ENCODE measurements around the gene RPS6KA5.

DNA sequence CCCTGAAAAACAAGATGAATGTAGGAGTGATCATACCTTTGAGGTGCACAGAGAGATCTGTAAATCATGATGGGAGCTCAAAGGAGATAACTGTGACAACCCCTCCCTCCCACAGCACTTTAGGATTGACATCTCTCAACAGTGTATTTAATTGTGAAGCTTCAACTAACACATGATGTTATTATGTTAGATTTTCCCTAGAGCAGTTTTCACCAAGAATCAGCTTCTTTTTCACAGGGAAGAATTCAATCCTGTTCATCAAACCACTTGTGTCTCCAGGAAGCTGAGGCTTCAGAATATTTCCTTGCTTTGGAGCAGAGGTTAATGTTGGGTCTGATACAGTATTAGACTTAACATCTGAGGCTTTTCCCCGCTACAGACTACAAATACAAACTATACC is 11.8 kb downstream of the RPS6KA5 start:
- TF ChIP-seq CHD2 (IDR thresholded peaks at IDR 0.05; ENCODE audit: low read depth, low read length), result no peak
- no peak for TF ChIP-seq KLF13 (tag; IDR thresholded peaks at IDR 0.05; ENCODE audit: borderline replicate concordance, low read depth)
- TF ChIP-seq, protein P1, sequence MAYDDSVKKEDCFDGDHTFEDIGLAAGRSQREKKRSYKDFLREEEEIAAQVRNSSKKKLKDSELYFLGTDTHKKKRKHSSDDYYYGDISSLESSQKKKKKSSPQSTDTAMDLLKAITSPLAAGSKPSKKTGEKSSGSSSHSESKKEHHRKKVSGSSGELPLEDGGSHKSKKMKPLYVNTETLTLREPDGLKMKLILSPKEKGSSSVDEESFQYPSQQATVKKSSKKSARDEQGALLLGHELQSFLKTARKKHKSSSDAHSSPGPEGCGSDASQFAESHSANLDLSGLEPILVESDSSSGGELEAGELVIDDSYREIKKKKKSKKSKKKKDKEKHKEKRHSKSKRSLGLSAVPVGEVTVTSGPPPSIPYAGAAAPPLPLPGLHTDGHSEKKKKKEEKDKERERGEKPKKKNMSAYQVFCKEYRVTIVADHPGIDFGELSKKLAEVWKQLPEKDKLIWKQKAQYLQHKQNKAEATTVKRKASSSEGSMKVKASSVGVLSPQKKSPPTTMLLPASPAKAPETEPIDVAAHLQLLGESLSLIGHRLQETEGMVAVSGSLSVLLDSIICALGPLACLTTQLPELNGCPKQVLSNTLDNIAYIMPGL (CRISPR knock-in tag; IDR thresholded peaks at IDR 0.05), result no peak
- TF ChIP-seq BRCA1 (IDR thresholded peaks at IDR 0.05), result no peak
- TF ChIP-seq BRCA1 (CRISPR knock-in tag; IDR thresholded peaks at IDR 0.05), result no peak
- TF ChIP-seq, protein P2, sequence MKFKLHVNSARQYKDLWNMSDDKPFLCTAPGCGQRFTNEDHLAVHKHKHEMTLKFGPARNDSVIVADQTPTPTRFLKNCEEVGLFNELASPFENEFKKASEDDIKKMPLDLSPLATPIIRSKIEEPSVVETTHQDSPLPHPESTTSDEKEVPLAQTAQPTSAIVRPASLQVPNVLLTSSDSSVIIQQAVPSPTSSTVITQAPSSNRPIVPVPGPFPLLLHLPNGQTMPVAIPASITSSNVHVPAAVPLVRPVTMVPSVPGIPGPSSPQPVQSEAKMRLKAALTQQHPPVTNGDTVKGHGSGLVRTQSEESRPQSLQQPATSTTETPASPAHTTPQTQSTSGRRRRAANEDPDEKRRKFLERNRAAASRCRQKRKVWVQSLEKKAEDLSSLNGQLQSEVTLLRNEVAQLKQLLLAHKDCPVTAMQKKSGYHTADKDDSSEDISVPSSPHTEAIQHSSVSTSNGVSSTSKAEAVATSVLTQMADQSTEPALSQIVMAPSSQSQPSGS (CRISPR knock-in tag; IDR thresholded peaks at IDR 0.05), result no peak
- no peak for TF ChIP-seq C11orf30 (IDR thresholded peaks at IDR 0.05; ENCODE audit: low read depth)
- no peak for TF ChIP-seq ZNF561 (CRISPR knock-in tag; conservative IDR thresholded peaks at IDR 0.05)
- no peak for TF ChIP-seq NCOA6 (IDR thresholded peaks at IDR 0.05)
